GM18508 (cell line): ENCODE measurements around the gene SKAP1.

ENCODE experiments used
- ATAC-seq: cut with Tn5 transposase; IDR thresholded peaks from one replicate; pipeline ENCODE4 v1.9.1; 2021; ENCODE audit warnings: moderate number of reproducible peaks; ENCODE audit not compliant: insufficient read depth, unreplicated experiment

The SKAP1 gene

GRCh38 chr17:48335146-48335784 lies 94.7 kb downstream of the SKAP1 start:
- no peak for ATAC-seq

GRCh38 chr17:48333034-48333530 lies 96.9 kb downstream of the SKAP1 start:
- ATAC-seq, result no peak

GRCh38 chr17:48330887-48331286 lies 99.1 kb downstream of the SKAP1 start:
- ATAC-seq, result no peak

- ATAC-seq, result no peak
Measured at GRCh38 chr17:48330421-48330820, 99.6 kb downstream of the SKAP1 start.

- no peak for ATAC-seq
Measured at GRCh38 chr17:48328457-48328856, 101.6 kb downstream of the SKAP1 start.

GRCh38 chr17:48326310-48326709 lies 103.7 kb downstream of the SKAP1 start:
- ATAC-seq, result no peak

- no peak for ATAC-seq
Measured at GRCh38 chr17:48322060-48322459, 108.0 kb downstream of the SKAP1 start.

GRCh38 chr17:48317732-48318131 lies 112.3 kb downstream of the SKAP1 start:
- no peak for ATAC-seq

GRCh38 chr17:48314716-48315115 lies 115.3 kb downstream of the SKAP1 start:
- no peak for ATAC-seq

- no peak for ATAC-seq
Measured at GRCh38 chr17:48313096-48313755, 116.8 kb downstream of the SKAP1 start.

GRCh38 chr17:48311324-48311723 lies 118.7 kb downstream of the SKAP1 start:
- no peak for ATAC-seq

- ATAC-seq, result no peak
Measured at GRCh38 chr17:48310748-48311213, 119.2 kb downstream of the SKAP1 start.

- ATAC-seq, result no peak
Measured at GRCh38 chr17:48308581-48308980, 121.4 kb downstream of the SKAP1 start.

GRCh38 chr17:48307814-48308411 lies 122.1 kb downstream of the SKAP1 start:
- no peak for ATAC-seq

- ATAC-seq, result no peak
Measured at GRCh38 chr17:48307255-48307654, 122.8 kb downstream of the SKAP1 start.

GRCh38 chr17:48301002-48301401 lies 129.0 kb downstream of the SKAP1 start:
- no peak for ATAC-seq

- ATAC-seq, result no peak
Measured at GRCh38 chr17:48299760-48300159, 130.3 kb downstream of the SKAP1 start.

GRCh38 chr17:48297825-48298224 lies 132.2 kb downstream of the SKAP1 start:
- ATAC-seq, result no peak

- no peak for ATAC-seq
Measured at GRCh38 chr17:48296453-48296852, 133.6 kb downstream of the SKAP1 start.

GRCh38 chr17:48295362-48296288 lies 134.4 kb downstream of the SKAP1 start:
- no peak for ATAC-seq
